ENCODE results near the gene OTOGL.
"Not testable (repeated sequence)": the region's sequence is repeated elsewhere in the genome, so short reads cannot be mapped to it uniquely, and the experiment has no call there.

Gene OTOGL

GRCh38 chr12:80135624-80136023, 36.3 kb downstream of the OTOGL start:
- DNase-seq: no peak

GRCh38 chr12:80140005-80140404, 40.7 kb downstream of the OTOGL start:
- no peak for DNase-seq

GRCh38 chr12:80142640-80143039, 43.3 kb downstream of the OTOGL start:
- no peak for DNase-seq

- no peak for DNase-seq
Measured at GRCh38 chr12:80143537-80143936, 44.2 kb downstream of the OTOGL start.

GRCh38 chr12:80149547-80150313, 50.4 kb downstream of the OTOGL start:
- DNase-seq: not testable (repeated sequence)

GRCh38 chr12:80151131-80151530, 51.8 kb downstream of the OTOGL start:
- no peak for DNase-seq

GRCh38 chr12:80154261-80154660, 54.9 kb downstream of the OTOGL start:
- DNase-seq: no peak

GRCh38 chr12:80156306-80156705, 57.0 kb downstream of the OTOGL start:
- DNase-seq: no peak

GRCh38 chr12:80157645-80158044, 58.3 kb downstream of the OTOGL start:
- DNase-seq: no peak

GRCh38 chr12:80161612-80162011, 62.3 kb downstream of the OTOGL start:
- DNase-seq: no peak

GRCh38 chr12:80162177-80162576, 62.8 kb downstream of the OTOGL start:
- DNase-seq: no peak

- DNase-seq: peak; percentile 40
Measured at GRCh38 chr12:80165746-80166145, 66.4 kb downstream of the OTOGL start.

- no peak for DNase-seq
Measured at GRCh38 chr12:80166751-80167150, 67.4 kb downstream of the OTOGL start.

- no peak for DNase-seq
Measured at GRCh38 chr12:80168936-80169335, 69.6 kb downstream of the OTOGL start.

- no peak for DNase-seq
Measured at GRCh38 chr12:80170915-80171314, 71.6 kb downstream of the OTOGL start.

- DNase-seq: no peak
Measured at GRCh38 chr12:80173083-80173864, 73.9 kb downstream of the OTOGL start.

GRCh38 chr12:80175307-80175930, 76.1 kb downstream of the OTOGL start:
- no peak for DNase-seq

- no peak for DNase-seq
Measured at GRCh38 chr12:80176706-80177105, 77.4 kb downstream of the OTOGL start.

- no peak for DNase-seq
Measured at GRCh38 chr12:80178846-80179245, 79.5 kb downstream of the OTOGL start.

- no peak for DNase-seq
Measured at GRCh38 chr12:80183939-80184338, 84.6 kb downstream of the OTOGL start.

- no peak for DNase-seq
Measured at GRCh38 chr12:80184926-80185325, 85.6 kb downstream of the OTOGL start.

GRCh38 chr12:80186727-80187217, 87.4 kb downstream of the OTOGL start:
- peak; percentile 54 for DNase-seq

GRCh38 chr12:80187660-80188090, 88.3 kb downstream of the OTOGL start:
- peak; percentile 15 for DNase-seq

GRCh38 chr12:80188576-80188975, 89.2 kb downstream of the OTOGL start:
- no peak for DNase-seq

All from DMS 273 treated with DMSO at 0.1 percent for 48 hours (cell line).